ENCODE data around the gene HIF1AN. TPM values are rescaled to one million over a fixed set of nuclear protein-coding genes. Genes with fewer than 3 reads are reported as not detected.

HIF1AN gene
- total RNA-seq, 1 experiment from 2014 or later = 58.7 TPM

GRCh38 chr10:100506596-100507356 lies 29.0 kb upstream of the HIF1AN start:
- Mint-ChIP-seq H3K27me3 (ENCODE audit: low read depth) (peaks cover 66% of the 10 kb centered on the region), H3K4me1 (peaks cover 2% of the 10 kb centered on the region in 2 experiments; a peak in 2 of 4 replicates), H3K9me3 (no peaks in the 10 kb centered on the region), H3K4me3 (no peak overlapping the region), H3K36me3 (ENCODE audit: insufficient read depth in 1 of 3, low read depth in 3 of 3) (peaks cover 0 to 3% (median 0%) of the 10 kb centered on the region in 3 experiments; a peak in 2 of 7 replicates), H3K27ac (no peak overlapping the region; a peak in 1 of 7 replicates)
- TF ChIP-seq, protein P1, sequence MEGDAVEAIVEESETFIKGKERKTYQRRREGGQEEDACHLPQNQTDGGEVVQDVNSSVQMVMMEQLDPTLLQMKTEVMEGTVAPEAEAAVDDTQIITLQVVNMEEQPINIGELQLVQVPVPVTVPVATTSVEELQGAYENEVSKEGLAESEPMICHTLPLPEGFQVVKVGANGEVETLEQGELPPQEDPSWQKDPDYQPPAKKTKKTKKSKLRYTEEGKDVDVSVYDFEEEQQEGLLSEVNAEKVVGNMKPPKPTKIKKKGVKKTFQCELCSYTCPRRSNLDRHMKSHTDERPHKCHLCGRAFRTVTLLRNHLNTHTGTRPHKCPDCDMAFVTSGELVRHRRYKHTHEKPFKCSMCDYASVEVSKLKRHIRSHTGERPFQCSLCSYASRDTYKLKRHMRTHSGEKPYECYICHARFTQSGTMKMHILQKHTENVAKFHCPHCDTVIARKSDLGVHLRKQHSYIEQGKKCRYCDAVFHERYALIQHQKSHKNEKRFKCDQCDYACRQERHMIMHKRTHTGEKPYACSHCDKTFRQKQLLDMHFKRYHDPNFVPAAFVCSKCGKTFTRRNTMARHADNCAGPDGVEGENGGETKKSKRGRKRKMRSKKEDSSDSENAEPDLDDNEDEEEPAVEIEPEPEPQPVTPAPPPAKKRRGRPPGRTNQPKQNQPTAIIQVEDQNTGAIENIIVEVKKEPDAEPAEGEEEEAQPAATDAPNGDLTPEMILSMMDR (conservative IDR thresholded peaks at IDR 0.05) = no peak
- Histone ChIP-seq H2AK5ac (ENCODE audit: insufficient read length, low read length) (no peak overlapping the region), H3K18ac (ENCODE audit: insufficient read length, low read depth, low read length) (no peak overlapping the region), H3K23me2 (ENCODE audit: insufficient read length, low read depth, low read length, poor library complexity, severe bottlenecking) (no peaks in the 10 kb centered on the region), H2BK12ac (ENCODE audit: insufficient read length, low read depth, low read length) (no peak overlapping the region), H3K23ac (ENCODE audit: insufficient read length, low read depth, low read length) (no peak overlapping the region), H2BK5ac (ENCODE audit: insufficient read length, low read length) (no peak overlapping the region), H3T11ph (ENCODE audit: low read length) (no peak overlapping the region), H2AFZ (ENCODE audit: low read length) (no peak overlapping the region), H3K4me2 (ENCODE audit: insufficient read depth, insufficient read length, low read length) (no peak overlapping the region), H2BK120ac (ENCODE audit: low read depth, low read length, poor library complexity, severe bottlenecking) (no peak overlapping the region), H3K56ac (ENCODE audit: insufficient read length, low read depth, low read length) (no peak overlapping the region), H3K79me2 (ENCODE audit: insufficient read depth, low read length) (no peaks in the 10 kb centered on the region), H3K79me1 (ENCODE audit: insufficient read depth, low read depth, low read length, poor library complexity, severe bottlenecking) (no peaks in the 10 kb centered on the region), H4K91ac (ENCODE audit: insufficient read length, low read depth, low read length) (no peak overlapping the region), H4K20me1 (ENCODE audit: control insufficient read depth, insufficient read depth, insufficient read length) (no peaks in the 10 kb centered on the region), H3K9me3 (ENCODE audit: control insufficient read depth, low read depth, low read length) (no peaks in the 10 kb centered on the region), H2BK15ac (ENCODE audit: low read depth, low read length) (no peak overlapping the region), H4K8ac (replicated peaks; ENCODE audit: insufficient read length, low read depth, low read length) (no peak overlapping the region), H3K4me1 (ENCODE audit: insufficient read depth, low read length) (no peaks in the 10 kb centered on the region), H3K27me3 (ENCODE audit: insufficient read depth, low read length) (no peaks in the 10 kb centered on the region), H3K14ac (ENCODE audit: insufficient read depth, low read length) (no peak overlapping the region), H3K27ac (ENCODE audit: insufficient read length, low read depth, low read length) (no peak overlapping the region), H2BK20ac (ENCODE audit: low read depth, low read length, poor library complexity, severe bottlenecking) (no peak overlapping the region), H3K9ac (ENCODE audit: extremely low read depth, insufficient read length, low read length) (no peak overlapping the region), H3K4ac (ENCODE audit: low read depth, low read length) (no peak overlapping the region), H4K5ac (ENCODE audit: insufficient read length, low read depth, low read length) (no peak overlapping the region)
- WGBS (ENCODE audit: extremely low coverage, insufficient read length, low lambda C conversion rate) = no CpG with 5 or more reads among the region's 5 CpGs
- DNase-seq = no peak

All from H9 (cell line).